OCI-LY1 (cell line): ENCODE results near the gene LAMC3.

Source experiments
- H2AFZ ChIP-seq: fragments of 200-600 bp; sonication (generic), shearing (Covaris generic); 2 replicates; pipeline ENCODE4 v1.6.0; 2014; ENCODE audit warnings: antibody characterized with exemption, mild to moderate bottlenecking, low read length
- H3F3A ChIP-seq: fragments of 200-600 bp; sonication (generic), shearing (Covaris generic); 2 replicates; pipeline ENCODE4 v1.6.0; 2014; ENCODE audit warnings: mild to moderate bottlenecking, antibody characterized with exemption, low read length, moderate library complexity; ENCODE audit not compliant: insufficient read depth
- H3K27ac ChIP-seq: fragments of 200-600 bp; sonication (generic); 2 replicates; pipeline ENCODE4 v1.5.1; 2014; ENCODE audit warnings: low read length, mixed run types, mild to moderate bottlenecking, low read depth; ENCODE audit not compliant: poor library complexity, severe bottlenecking
- H3K27me3 ChIP-seq: fragments of 200-600 bp; sonication (generic); 2 replicates; pipeline ENCODE4 v1.6.0; 2014; ENCODE audit warnings: antibody characterized with exemption, mild to moderate bottlenecking, low read length, moderate library complexity; ENCODE audit not compliant: insufficient read depth
- H3K36me3 ChIP-seq: fragments of 200-600 bp; sonication (generic); 2 replicates; pipeline ENCODE4 v1.6.1; 2014; ENCODE audit warnings: mild to moderate bottlenecking, antibody characterized with exemption, low read length, moderate library complexity, mixed read lengths; ENCODE audit not compliant: insufficient read depth
- H3K4me1 ChIP-seq: fragments of 200-600 bp; sonication (generic); 2 replicates; pipeline ENCODE4 v1.5.1; 2014; ENCODE audit warnings: mild to moderate bottlenecking, low read length, moderate library complexity; ENCODE audit not compliant: insufficient read depth, severe bottlenecking
- H3K4me2 ChIP-seq: fragments of 200-600 bp; sonication (generic), shearing (Covaris generic); 2 replicates; pipeline ENCODE4 v1.6.1; 2014; ENCODE audit warnings: low read length
- H3K4me3 ChIP-seq: fragments of 200-600 bp; sonication (generic); 2 replicates; pipeline ENCODE4 v1.5.1; 2014; ENCODE audit warnings: low read length, low read depth, mild to moderate bottlenecking, mixed read lengths; ENCODE audit not compliant: poor library complexity, severe bottlenecking
- H3K79me2 ChIP-seq: fragments of 200-600 bp; shearing (Covaris generic); 2 replicates; pipeline ENCODE4 v1.6.1; 2016; ENCODE audit warnings: mixed run types, low read length, mixed read lengths; ENCODE audit not compliant: insufficient read depth
- H3K9ac ChIP-seq: fragments of 200-600 bp; sonication (generic), shearing (Covaris generic); 2 replicates; pipeline ENCODE4 v1.6.1; 2014; ENCODE audit warnings: mild to moderate bottlenecking, low read length, mixed read lengths
- H3K9me2 ChIP-seq: fragments of 200-600 bp; sonication (generic), shearing (Covaris generic); 2 replicates; pipeline ENCODE4 v1.6.1; 2014; ENCODE audit warnings: low read depth, mild to moderate bottlenecking, low read length, mixed read lengths
- H3K9me3 ChIP-seq: fragments of 200-600 bp; shearing (Covaris generic); 2 replicates; pipeline ENCODE4 v1.6.1; 2014; ENCODE audit warnings: low read length, mixed read lengths
- H4K20me1 ChIP-seq: fragments of 200-600 bp; sonication (generic), shearing (Covaris generic); 2 replicates; pipeline ENCODE4 v1.6.0; 2016; ENCODE audit warnings: mild to moderate bottlenecking, low read length; ENCODE audit not compliant: insufficient read depth
- CTCF ChIP-seq: fragments of 200-600 bp; sonication (generic), shearing (Covaris generic); IDR thresholded peaks from 2 replicates; pipeline ENCODE4 v1.5.1; 2017; ENCODE audit warnings: mild to moderate bottlenecking, antibody characterized with exemption, low read length, moderate library complexity, mixed read lengths
- EZH2 ChIP-seq: fragments of 200-600 bp; sonication (generic), shearing (Covaris generic); IDR thresholded peaks from 2 replicates; pipeline ENCODE4 v1.8.0; 2017; ENCODE audit warnings: borderline replicate concordance, mixed run types, mild to moderate bottlenecking, antibody characterized with exemption, low read length, moderate library complexity, mixed read lengths

Gene LAMC3

GRCh38 chr9:130985606-130986162 is 23.3 kb upstream of the LAMC3 start:
- Histone ChIP-seq H2AFZ (no peak overlapping the region), H3K9me2 (no peaks in the 10 kb centered on the region), H3K27me3 (no peaks in the 10 kb centered on the region), H3K27ac (no peak overlapping the region), H3F3A (no peaks in the 10 kb centered on the region), H3K9ac (no peak overlapping the region), H3K4me3 (no peak overlapping the region), H3K36me3 (no peaks in the 10 kb centered on the region), H3K9me3 (no peaks in the 10 kb centered on the region), H3K4me1 (no peaks in the 10 kb centered on the region), H3K79me2 (no peaks in the 10 kb centered on the region), H4K20me1 (no peaks in the 10 kb centered on the region), H3K4me2 (no peak overlapping the region)
- TF ChIP-seq CTCF (no peak), EZH2 (no peak)

GRCh38 chr9:130986356-130986965 is 22.5 kb upstream of the LAMC3 start:
- H4K20me1 ChIP-seq, result no peaks in the 10 kb centered on the region
- TF ChIP-seq EZH2, result no peak
- no peak for TF ChIP-seq CTCF
- no peak overlapping the region for H3K4me3 ChIP-seq
- H3K27ac ChIP-seq, result no peak overlapping the region
- no peaks in the 10 kb centered on the region for H3K9me2 ChIP-seq
- no peaks in the 10 kb centered on the region for H3K9me3 ChIP-seq
- no peak overlapping the region for H3K9ac ChIP-seq
- H3F3A ChIP-seq, result no peaks in the 10 kb centered on the region
- H3K27me3 ChIP-seq, result no peaks in the 10 kb centered on the region
- H2AFZ ChIP-seq, result no peak overlapping the region
- no peak overlapping the region for H3K4me2 ChIP-seq
- no peaks in the 10 kb centered on the region for H3K36me3 ChIP-seq
- H3K79me2 ChIP-seq, result no peaks in the 10 kb centered on the region
- H3K4me1 ChIP-seq, result no peaks in the 10 kb centered on the region

- Histone ChIP-seq H3F3A (no peaks in the 10 kb centered on the region), H3K4me2 (no peak overlapping the region), H3K79me2 (no peaks in the 10 kb centered on the region), H3K9me2 (no peaks in the 10 kb centered on the region), H3K4me1 (no peaks in the 10 kb centered on the region), H3K36me3 (no peaks in the 10 kb centered on the region), H3K9me3 (no peaks in the 10 kb centered on the region), H3K9ac (no peak overlapping the region), H3K27ac (no peak overlapping the region), H2AFZ (no peak overlapping the region), H4K20me1 (no peaks in the 10 kb centered on the region), H3K27me3 (no peaks in the 10 kb centered on the region), H3K4me3 (no peak overlapping the region)
- no peak for TF ChIP-seq CTCF
- TF ChIP-seq EZH2, result no peak
Observed at GRCh38 chr9:130987054-130987453, 21.9 kb upstream of the LAMC3 start.
